ENCODE results near the gene POLR1F. TPM values are rescaled to one million over a fixed set of nuclear protein-coding genes. Genes with fewer than 3 reads are reported as not detected.
"Not testable (repeated sequence)": the region's sequence is repeated elsewhere in the genome, so short reads cannot be mapped to it uniquely, and the experiment has no call there.

The POLR1F gene, protein sequence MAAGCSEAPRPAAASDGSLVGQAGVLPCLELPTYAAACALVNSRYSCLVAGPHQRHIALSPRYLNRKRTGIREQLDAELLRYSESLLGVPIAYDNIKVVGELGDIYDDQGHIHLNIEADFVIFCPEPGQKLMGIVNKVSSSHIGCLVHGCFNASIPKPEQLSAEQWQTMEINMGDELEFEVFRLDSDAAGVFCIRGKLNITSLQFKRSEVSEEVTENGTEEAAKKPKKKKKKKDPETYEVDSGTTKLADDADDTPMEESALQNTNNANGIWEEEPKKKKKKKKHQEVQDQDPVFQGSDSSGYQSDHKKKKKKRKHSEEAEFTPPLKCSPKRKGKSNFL
- total RNA-seq, result 20.5 TPM

DNA sequence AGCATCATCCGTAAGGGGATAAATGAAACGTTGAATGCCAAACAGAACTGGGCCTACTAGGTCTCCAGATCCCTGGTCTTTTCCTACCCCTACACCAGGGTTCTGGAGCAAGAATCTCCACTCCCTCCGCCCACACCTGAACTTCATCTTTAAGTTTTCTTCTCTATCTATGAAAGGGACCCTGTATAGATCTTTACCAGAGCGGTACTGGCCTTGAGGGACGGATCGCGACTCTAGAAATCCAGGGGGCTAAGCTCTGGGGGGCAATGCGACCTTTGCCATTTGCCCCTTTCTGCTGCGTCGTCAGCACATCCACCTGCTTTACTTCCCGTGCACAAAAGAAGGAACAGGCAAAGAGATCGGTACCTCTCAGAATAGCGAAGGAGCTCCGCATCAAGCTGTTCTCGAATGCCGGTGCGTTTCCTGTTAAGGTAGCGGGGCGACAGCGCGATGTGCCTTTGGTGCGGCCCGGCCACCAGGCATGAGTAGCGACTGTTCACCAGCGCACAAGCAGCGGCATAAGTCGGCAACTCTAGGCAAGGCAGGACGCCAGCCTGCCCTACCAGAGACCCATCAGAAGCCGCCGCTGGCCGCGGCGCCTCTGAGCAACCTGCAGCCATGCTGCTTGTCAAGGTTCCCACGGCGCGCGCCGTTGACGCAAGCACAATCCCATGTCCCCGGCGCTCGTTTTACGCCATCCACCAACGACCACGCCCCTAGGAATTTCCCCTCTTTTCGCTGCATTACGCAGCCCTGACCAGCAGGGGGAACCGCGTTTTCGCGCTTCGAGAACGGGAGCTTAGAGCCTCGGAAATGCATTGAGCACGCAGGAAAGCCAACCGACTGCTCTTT is at the start of gene POLR1F:
Gene POLR1F, minus strand, starts transcription at position 641 of the 852 bp plus-strand sequence. Its CDS starts 21 bp downstream, at position 620.
- DNase-seq (ENCODE audit: low spot score), result peak; percentile 96

DNA sequence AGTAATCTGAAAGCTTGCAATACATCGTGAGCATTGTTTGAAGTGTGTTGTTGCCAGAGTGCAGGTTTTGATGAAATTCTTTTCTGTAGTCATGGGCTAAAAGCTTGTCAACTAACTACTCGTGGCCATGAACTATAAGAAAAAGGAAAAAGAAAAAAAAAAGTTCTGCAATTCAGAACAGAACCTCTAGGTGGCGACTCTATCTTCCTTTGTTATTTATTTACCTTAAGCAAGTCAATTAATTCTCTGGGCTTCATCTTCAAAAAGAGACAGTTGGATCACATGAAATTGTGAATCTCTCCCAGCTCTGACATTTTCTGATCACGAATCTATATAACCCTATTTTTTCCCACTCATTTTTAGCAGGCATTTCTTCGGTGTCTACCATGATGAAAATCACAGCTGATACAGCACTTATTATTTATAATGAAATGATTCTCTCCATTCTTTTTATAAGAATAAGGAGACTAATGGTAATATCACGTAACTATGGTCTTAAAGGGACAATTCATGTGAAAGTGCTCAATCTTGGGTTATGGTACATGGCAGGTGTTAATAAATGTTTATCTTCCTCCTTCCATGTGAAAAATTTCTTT is 45.8 kb upstream of the POLR1F start:
- DNase-seq (ENCODE audit: low spot score), result no peak

DNA sequence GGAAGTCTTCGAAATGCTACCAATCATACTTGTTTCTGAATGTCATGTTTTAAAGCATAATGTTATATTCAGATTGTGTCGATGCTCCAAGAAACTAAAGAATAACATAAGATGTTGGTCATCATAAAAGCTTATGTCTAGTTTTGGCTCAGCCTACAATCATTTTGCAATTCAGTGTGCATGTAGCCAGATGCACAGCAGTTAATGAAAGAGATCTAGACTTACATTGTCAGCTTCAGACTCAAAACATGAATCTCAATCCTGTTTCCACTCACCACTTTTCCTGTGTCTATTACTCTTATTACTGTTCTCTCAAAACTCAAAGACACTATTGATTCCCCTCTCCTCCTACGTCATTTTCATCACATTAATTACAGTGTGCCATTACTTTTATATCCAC is 43.2 kb upstream of the POLR1F start:
- DNase-seq (ENCODE audit: low spot score), result no peak

DNA sequence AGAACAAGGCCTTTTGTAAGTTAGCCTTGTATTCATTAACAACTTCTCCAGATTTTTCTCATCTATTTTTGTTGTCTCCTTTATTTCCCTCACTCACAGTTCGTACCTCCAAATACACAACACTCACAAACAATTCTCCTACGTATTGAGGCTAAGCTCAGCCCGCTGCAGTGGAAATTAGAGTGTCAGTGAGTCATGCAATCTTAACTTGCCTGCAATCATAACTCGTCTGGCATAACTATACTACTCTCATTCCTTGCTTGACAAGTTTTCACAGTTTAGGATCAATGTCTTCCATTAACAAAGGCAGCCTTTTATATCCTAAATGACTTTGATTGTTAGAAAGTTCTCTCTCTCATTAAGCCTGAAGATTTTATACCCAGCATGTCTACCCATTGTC is 40.8 kb upstream of the POLR1F start:
- DNase-seq (ENCODE audit: low spot score), result no peak

DNA sequence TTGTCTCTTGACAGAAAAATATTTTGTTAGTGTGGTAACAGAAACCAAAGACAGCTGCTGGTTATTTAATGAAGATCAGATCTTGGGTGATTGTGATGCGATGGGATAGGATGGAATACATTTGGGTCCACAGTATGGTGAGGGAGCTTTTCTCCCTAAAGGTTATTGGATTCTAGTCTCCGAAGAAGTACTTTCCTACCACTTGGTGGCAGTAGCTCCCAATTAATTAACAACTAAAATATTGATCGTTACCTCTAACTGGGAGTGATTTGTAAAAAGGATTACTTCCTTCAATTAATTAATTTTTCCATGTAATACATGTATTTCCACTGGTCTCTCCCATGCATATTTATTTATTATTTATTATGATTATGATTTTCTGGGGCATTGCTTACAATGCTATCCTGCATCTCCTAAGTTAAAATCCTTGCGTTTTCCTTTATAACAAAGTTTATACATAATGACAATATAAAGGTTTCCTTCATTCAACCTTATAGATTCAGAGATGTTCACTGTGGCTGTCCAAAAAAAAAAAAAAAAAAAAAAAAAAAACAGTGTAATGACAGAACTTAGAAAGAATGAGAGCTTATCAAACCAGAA is 39.0 kb upstream of the POLR1F start:
- DNase-seq (ENCODE audit: low spot score), result no peak

DNA sequence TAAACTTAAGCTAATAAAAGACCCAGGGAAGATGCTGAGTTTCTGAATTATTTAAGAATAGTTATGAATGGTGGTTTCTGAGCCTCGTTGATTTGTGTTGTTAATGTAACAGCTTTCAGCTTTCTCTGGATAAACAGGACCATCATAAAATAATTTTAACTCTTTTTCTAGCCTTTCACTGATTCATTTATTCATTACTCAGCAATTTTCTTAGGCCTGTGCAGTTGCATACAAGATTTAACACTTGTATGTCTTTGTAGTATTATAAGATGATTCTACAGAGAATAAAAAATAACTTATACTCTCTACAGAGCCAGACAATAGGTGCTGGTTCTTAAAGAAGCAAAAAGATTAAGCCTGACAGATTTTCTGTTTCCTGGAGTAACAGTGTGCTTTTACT is 35.2 kb upstream of the POLR1F start:
- no peak for DNase-seq (ENCODE audit: low spot score)

DNA sequence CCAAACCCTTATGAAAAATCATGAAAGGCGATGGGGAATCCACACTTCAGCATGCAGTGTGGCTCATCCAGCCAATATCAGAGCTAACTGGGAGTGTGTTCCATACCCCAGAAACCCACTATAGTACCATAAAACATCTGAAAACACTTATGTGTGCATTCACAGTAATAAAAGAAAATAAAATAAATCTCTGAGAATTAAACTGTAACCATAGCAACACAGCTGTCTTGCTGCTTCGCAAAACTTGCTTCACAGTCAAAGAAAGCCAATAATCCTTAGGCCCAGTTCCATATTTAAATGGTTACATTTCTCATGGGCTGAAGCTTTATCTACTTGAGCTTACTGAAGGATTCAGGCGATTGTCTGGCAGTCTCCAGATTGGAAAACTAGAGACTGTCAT is 19.9 kb upstream of the POLR1F start:
- no peak for DNase-seq (ENCODE audit: low spot score)

DNA sequence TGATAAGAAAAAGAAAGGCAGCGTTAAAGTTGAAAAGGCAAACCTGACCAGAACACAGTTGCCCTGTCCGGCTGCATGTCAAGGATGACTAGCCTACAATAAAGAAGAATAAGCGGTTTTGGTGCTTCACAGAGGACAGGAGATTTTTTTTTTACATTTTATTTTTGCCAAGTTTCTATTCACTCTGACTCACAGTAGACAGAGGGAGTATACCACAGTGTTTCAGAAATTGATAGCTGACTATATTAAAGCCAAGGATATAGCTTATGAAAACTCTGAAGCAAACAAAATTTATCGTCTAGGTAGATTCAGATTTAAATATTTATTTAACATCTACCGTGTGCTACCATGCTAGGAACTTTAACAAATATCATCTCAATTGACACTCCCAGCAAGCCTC is 16.9 kb upstream of the POLR1F start:
- no peak for DNase-seq (ENCODE audit: low spot score)

DNA sequence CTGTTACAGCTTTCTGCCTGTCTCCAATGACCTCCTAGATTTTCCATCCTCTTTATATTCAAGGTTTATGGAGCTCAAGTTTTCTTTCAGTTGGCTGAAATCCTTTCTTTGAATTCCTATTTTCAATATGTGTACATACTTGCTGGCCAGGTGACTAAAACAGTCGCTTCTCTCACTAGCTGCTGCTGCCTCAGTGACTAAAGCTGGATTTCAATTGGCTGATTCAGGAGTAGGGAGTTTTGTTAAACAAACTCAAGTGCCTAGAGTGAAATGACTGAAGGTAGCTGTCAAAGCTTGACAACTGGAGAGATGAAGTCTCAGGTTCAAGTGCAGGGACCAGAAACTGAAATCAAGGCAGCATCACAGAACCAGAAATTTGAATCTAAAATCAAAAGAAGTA is 6.7 kb upstream of the POLR1F start:
- no peak for DNase-seq (ENCODE audit: low spot score)

DNA sequence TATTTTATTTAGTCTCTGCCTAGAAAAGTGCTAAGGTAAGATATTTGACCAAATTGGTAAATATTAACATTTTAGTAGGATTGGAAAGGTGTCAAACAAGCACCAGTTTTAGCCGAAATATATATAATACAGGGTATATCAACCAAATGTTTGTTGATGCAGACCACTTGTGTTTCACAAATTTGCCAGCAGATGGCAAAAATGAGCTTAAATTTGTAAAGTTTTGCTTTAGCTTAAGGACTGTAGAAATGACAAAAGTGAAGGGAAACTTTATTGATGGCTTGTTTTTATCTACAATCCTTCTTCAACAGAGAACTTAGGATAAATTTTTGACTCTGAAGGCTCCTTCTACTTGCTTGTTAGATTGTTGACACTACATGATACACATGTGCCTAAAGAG is 4.8 kb upstream of the POLR1F start:
- DNase-seq (ENCODE audit: low spot score), result no peak

DNA sequence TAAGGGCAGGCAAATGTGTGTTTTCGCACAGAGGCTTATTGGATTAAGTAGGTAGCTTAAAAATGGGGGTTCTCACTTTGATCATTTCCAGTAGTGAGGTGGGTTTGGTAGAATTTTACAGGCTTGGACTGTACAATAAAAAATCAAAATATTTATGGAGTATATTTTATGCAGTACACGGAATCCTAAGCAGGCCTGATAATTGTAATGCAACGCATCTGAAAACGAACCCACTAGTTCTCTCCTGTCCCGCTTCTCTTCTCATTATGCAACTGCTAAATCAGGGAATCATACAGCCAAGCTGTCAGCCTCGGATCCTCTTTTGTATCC is 377 bp upstream of the POLR1F start:
- no peak for DNase-seq (ENCODE audit: low spot score)

DNA sequence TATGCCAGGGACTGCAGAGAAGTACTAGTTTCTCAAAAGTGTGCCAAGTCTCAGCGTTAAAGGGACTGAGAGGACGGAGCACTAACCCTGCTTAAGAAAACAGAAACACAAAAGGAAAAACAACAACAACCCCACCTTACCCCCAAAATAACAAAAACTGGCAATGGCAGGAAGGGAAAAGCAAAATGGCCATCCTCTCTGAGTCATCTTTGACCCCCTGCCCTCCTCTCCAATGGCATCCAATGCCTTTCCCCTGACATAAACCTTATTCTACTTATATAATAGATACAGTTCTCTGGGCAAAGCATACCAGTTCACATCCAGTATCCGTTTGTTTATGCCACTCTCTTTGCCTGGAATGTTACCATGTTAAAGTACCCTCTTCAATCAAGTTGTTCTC is 1.6 kb downstream of the POLR1F start:
- no peak for DNase-seq (ENCODE audit: low spot score)

DNA sequence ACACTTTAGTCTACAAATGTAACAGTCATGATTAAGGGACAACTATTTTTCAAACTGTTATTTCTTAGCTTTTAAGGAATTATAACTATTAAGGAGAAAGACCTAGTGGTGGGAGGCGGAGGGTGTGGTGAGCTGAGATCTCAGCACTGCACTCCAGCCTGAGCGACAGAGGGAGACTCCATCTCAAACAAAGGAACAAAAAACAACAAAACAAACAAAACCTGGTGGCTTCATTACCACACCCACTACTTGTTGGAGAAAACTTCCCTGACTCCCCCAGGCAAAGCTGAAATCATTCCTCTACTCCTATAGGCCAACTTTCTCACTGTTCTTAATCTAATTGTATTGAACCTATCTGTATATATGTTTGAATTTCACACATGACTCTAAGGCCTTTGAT is 3.2 kb downstream of the POLR1F start:
- no peak for DNase-seq (ENCODE audit: low spot score)

DNA sequence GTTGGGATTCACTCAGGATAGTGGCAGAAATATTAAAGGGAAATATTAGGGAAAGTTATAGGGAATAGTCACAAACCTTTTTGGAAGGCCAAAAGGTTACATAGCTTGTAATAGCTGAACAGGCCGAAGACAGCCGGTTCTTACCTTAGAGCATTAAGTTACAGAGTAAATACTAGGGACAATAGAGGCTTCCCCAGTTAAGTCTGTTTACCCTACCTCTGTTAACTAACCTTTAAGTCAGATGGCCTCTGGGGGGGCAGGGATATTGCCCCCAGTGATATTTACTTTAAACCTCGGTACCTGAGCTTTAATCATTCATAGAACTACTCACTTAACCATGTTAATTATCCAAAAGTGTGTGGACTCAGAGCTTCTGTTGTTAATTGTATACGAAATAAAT is 7.4 kb downstream of the POLR1F start:
- no peak for DNase-seq (ENCODE audit: low spot score)

DNA sequence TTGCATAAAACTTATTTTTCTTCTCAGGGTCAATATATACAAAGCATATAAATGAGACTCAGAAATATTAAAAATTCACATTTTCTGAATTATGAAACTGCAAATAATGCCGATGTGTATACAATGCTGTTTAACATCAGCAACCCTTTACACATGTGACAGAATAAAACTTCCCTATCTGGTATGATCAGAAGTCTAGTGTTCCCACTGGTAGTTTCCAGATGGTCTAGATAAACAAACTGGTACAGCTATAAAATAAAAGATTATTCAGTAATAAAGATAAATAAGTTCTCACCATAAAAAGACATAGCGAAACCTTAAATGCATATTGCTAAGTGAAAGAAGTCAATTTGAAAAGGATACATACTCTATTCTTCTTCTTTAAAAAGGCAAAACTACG is 7.9 kb downstream of the POLR1F start:
- no peak for DNase-seq (ENCODE audit: low spot score)

DNA sequence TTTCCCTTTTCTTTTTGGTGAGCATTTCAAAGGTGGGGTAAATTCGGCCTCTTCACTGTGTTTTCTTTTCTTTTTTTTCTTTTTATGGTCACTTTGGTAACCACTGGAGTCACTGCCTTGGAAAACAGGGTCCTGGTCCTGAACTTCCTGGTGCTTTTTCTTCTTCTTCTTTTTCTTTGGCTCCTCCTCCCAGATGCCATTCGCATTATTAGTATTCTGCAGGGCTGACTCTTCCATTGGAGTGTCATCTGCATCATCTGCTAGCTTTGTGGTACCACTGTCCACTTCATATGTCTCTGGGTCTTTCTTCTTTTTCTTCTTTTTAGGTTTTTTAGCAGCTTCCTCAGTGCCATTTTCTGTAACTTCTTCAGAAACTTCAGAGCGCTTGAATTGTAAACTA is 10.5 kb downstream of the POLR1F start:
- DNase-seq (ENCODE audit: low spot score), result no peak

DNA sequence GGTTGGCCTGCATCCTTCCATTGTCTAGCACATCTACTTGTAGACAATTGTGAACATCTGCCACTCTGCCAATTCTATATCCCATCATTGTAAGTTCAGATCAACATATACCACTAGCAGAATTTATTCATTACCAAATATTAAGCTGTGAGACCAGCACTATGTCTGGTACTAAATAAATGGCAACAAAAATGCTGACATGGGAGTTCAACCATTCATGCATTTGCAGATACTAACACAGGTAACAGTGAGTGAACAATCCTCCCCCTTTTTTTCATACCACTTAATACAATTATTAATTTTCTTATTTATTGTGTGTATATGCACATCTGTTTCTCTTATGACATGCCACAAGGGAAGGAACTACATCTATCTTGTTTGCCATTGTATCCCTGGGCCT is 11.9 kb downstream of the POLR1F start:
- no peak for DNase-seq (ENCODE audit: low spot score)

DNA sequence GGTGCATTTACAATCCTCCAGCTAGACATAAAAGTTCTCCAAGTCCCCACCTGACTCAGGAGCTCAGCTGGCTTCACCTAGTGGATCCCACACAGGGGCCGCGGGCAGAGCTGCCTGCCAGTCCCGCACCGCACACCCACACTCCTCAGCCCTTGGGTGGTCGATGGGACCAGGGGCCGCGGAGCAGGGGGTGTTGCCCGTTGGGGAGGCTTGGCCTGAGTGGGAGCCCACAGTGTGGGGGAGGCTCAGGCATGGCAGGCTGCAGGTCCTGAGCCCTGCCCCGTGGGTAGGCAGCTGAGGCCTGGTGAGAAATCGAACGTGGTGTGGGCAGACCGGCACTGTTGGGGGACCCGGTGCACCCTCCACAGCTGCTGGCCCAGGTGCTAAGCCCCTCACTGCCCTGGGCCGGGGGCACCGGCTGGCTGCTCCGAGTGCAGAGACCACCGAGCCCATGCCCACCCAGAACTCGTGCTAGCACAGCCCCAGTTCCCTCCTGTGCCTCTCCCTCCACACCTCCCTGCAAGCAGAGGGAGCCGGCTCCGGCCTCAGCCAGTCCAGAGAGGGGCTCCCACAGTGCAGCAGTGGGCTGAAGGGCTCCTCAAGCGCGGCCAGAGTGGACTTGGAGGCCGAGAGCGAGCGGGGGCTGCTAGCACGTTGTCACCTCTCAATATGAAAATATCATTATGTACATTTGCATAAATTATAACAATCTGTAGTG is 16.6 kb downstream of the POLR1F start:
- no peak for DNase-seq (ENCODE audit: low spot score)

DNA sequence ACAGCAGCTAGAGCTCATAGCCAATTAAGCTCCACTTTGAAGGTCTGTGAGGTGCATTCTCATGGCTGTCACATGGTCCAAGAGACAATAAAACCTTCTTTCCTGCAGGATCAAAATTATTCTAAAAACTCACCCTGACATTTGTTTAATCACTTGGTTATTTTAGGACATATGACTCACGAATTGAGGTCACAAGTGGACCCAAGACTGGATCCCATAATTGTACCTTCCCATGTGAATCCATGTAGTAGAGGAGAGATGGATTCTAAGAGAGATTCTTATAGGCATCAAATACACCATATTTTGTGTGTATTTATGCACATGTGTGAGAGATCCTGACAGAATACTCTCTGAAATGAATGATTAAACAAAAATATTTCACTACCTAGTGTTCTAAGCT is 18.1 kb downstream of the POLR1F start:
- no peak for DNase-seq (ENCODE audit: low spot score)

DNA sequence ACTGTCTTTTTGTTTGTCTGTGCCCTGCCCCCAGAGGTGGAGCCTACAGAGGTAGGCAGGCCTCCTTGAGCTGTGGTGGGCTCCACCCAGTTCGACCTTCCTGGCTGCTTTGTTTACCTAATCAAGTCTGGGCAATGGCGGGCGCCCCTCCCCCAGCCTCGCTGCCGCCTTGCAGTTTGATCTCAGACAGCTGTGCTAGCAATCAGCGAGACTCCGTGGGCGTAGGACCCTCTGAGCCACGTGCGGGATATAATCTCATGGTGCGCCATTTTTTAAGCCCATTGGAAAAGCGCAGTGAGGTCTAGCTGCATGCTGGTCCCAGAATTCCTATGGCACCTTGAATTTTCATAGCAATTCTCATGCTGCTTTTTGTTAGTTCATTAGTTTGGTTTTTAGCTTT is 19.7 kb downstream of the POLR1F start:
- DNase-seq (ENCODE audit: low spot score), result not testable (repeated sequence)

DNA sequence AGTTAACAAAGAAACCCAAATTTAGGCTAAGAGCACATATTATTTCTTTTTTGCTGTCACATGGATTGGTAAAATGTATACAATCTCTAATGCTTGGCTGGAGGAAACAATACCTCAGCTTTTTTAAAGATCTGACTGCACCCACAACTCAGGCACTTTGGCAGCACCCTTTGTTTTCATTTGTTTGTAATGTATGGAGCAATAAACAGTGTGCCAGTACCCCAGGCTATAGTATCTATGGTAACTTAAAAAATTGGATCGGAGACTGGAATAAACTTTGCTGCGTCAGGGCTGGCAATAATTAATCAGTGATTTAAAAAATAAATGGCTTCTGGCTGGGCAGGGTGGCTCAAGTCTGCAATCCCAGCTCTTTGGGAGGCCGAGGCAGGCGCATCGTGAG is 27.2 kb downstream of the POLR1F start:
- DNase-seq (ENCODE audit: low spot score), result no peak

DNA sequence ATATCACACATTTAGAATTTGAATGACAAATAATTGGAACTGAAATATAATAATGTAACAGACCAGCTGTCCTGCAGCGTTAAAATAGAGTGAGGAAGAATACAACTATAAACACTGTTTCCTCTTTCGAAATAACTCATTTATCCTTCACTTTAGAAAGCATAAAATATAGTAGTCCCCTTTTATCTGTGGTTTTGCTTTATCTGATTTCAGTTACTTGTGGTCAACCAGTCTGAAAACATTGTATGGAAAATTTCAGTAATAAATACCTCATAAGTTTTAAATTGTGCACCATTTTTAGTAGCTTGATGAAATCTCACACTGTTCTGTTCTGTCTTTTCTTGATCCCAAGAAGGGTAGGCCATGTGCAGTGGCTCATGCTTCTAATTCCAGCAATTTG is 31.7 kb downstream of the POLR1F start:
- DNase-seq (ENCODE audit: low spot score), result no peak

All from ureter (tissue), 1 donor.